CD4-positive, alpha-beta T cell treated with Interferon alpha-2 for 1 hour (primary cell): Measurements from ENCODE around the gene TBC1D16.
A peak's percentile ranks its signal among the peaks of the same experiment; 100 is the strongest.
"Not testable (repeated sequence)": the region's sequence is repeated elsewhere in the genome, so short reads cannot be mapped to it uniquely, and the experiment has no call there.

Source experiments
- DNase-seq, 2 donors: peaks; one replicate each; pipeline ENCODE4 v3.0.0-alpha.2; 2020 to 2022

The TBC1D16 gene

DNA sequence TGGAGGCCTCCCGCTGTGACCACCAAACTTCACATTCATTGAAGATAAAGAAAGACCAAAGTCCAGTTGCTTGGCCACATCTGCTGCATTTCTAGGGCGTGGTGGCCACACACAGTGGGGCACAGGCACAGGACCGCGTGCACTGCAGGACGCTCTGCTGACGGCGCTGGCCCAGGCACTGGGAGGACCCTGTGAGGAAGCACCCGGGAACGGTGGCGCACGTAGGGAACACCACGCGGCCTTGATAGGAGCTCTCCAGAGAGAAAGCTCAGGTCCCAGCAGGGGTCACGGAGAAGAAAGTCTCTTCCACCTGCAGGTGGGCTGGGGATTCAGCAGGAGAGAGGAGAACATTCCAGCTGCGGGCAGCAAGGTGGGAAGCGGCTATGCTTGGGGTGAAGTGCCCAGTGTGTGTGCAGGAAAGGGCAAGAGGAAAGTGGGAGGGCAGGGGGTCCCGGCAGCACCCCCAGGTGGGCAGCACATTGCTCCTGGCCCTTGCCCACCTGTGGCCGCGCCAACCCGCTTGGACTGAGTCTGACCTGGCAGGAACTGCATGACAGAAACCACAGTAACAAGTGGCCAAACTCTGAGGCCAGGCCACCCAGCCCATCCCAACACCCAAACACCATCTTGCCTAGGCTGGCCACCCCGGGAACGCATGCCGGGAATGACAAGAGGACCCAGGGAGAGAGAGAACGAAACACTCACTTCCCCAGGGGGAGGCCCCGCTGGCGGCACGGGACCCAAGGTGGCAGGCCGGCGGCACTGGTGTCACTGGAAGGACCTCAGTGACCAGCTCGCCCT lies 32.8 kb downstream of the TBC1D16 start:
- DNase-seq, result no peak

DNA sequence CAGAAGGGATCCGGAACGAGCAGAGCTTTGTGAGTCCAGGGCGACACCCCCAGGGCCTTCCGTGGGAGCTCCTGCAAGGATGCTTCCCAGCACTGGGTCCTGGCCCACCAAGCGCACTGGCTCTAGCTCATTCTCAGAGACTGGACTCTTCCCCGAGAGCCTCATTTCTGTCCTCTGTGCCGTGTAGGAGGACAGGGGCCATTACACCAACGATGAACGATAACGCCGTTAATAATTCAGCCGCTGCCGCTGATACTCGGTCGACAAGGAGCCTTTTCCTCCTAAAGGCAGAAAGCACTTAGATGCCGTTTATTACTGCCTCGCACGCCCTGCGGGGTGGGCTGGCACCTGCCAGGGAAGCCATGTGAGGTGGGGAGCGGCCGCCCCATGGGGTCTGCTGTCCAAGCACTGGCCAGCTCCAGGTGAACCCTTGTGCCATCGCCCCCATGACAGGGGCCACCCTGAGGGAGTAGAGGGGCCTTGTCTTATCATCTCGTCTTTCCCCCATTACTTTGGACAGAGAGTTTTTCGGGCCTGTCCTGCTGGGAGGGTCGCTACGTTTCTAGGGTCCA lies 33.5 kb downstream of the TBC1D16 start:
- DNase-seq, result no peak

DNA sequence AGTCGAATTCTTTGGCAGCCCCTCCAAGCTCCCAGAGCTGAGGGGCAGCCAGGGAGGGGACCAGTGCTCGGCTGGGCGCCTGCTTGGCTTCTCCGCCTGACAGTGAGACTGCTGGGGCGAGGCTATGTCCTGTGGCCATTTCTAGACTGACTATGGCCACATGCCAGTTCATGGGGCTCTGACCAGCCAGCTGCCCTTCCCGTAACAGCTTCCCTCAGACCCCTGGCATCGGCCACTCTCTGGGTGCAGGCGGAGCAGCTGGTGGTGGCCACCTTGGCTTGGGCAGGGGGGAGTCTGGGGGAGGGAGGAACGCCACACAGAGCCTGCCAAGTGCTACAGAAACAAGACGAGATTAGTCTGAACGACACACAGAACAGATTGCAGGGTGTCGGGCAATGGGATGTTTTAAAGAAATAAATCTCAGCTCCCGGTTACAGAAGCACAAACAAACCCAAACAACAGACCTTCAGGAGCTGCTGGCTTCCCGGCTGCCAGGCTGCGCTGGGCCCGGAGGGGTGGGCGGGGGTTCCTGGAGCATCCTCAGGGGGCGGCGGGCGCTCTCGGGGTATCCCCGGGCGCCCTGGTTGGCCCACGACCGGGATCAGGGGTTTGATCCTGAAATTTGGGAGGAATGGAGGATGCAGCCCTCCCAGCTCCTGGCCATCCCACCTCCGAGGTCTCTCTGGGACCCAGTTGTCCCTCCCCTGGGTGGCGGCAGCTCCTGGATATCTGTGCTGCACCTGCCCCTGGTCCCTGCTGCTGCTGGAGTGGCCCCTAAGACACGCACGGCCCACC lies 34.5 kb downstream of the TBC1D16 start:
- DNase-seq, result no peak

DNA sequence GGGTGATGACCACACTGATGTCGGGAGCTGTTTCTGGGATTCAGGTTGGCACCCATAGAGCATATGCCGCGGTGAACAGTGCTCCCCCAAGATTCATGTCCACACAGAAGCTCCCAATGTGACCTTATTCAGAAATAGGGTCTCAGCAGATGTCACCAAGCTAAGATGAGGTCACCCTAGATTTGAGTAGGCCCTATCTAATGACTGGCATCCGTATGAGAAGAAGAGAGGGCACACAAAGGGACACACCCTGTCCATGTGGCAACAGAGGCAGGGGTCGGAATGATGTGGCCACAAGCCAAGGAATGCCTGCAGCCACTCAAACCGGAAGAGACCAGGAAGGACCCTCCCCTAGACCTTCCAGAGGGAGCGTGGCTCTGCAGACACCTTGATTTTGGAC lies 35.5 kb downstream of the TBC1D16 start:
- DNase-seq, result no peak

DNA sequence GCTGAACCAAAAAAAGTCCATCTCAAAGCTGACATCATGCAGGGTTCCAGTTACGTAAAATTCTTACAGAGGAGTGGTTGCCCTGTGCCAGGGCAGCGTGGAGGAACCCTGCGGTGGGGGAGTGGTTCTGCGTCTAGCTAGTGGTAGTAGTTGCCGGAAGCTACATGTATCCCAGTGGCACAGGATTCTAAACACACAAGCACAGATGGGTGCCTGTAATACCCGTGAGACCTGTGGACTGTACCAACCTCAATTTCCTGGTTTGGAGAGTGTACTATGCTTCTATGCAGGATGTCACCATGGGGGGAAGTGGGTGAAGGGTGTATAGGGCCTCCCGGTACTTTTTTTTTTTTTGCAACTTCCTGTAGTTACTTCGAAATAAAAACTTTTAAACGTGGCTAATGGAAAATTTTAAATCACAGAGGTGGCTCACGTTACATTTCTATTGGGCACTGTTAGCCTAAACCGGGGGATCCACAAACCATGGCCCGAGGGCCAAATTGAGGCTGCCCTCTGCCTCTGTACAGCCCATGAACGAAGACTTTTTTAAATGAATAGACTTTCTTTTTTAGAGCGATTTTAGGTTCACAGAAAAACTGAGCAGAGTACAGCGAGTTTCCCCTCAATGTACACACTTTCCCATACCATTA lies 38.5 kb downstream of the TBC1D16 start:
- peak; percentile 89 to 93 for DNase-seq

DNA sequence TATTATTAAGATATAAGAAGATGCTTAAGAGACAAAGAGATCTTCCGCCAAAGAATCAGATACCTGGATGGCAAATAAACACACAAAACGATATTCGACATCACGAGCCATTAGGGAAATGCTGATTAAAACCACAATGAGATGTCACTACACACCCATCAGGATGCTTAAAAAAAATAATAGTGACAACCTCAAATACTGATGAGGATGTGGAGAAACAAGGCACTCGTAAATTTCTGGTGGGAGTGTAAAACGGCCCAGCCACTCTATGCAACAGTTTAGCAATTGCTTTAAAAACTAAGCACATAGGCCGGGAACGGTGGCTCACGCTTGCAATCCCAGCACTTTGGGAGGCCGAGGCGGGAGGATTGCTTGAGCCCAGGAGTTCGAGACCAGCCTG lies 39.4 kb downstream of the TBC1D16 start:
- DNase-seq, result peak in 1 of 2 donors; percentile 24

DNA sequence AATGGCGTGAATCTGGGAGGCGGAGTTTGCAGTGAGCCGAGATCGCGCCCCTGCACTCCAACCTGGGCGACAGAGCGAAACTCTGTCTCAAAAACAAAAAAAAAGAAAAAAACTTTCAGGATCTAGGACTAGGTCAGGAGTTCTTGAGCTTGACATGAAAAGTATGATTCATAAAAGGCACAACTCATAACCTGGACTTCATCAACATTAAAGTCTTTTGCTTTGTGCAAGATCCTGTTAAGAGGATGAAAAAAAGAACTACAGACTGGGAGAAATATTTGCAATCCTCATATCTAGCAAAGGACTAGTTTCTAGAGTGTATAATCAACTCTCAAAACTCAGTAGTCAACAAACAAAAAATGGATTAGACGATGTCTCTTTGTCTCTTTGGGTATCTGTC lies 40.0 kb downstream of the TBC1D16 start:
- no peak for DNase-seq

DNA sequence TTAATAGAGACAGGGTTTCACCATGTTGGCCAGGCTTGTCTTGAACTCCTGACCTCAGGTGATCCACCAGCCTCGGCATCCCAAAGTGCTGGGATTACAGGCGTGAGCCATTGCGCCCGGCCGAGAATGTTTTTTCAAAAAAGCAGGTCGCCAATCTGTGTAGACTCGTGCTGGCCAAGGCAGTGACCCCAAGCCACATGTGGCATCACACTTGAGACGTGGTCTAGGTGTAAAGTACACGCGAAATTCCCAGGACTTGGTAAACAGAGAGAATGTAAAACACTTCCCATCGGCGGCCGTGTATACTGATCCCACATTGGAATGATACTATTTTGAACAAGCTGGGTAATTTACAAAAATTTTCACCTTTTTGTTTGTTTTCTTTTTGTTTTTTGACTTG lies 41.1 kb downstream of the TBC1D16 start:
- DNase-seq, result no peak

DNA sequence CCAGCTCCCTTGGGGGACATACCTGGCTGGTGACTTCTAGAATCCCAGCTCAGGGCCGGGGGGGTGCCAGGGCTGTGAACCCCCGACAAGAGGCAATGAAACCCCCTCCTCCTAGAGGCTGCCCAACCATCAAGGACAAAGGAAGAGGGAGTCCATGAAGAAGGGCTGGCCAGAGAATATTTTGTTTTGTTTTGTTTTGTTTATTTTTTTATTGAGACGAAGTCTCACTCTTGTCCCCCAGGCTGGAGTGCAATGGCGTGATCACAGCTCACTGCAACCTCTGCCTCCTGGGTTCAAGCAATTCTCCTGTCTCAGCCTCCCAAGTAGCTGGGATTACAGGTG lies 41.5 kb downstream of the TBC1D16 start:
- not testable (repeated sequence) for DNase-seq

DNA sequence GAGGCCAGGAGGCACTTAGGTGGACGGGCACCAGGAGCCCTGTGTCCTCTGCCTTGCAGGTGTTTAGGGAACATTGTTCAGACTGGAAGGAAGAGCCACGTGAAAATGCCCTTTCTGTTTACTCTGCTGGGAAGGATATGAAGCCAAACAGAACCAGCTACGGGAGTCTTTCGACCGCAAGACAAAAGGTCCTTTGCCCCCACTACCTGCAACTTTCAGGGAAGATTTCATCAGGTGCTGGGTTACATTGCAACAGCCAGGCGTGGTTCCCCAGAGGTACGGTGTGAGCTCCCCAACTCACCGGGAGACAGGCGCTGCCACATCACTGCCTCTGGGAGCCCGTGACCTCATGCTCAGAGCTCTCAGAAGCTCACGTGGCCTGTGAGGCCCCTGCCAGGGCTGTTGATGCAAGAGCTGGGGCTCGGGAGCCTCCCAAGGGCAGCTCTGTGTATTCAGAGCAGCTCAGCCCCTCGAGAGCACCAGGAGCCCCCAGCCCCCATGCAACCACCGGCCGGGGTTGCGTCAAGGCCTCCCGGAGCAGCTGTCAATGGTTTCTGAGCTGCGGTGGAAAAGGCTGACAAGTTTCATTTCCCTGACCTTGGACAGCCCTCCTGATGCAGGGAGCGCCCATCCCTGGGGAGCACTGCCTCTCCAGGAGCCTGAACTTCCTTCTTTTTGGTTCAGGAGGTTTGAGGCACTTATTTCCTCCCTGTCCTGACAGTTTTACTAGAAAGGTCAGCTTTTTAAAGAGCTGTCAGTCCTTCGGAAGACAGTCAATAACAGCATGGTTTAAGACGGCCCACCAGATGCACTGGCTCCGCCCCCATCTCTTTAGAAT lies 42.1 kb downstream of the TBC1D16 start:
- peak; percentile 28 to 63 for DNase-seq

DNA sequence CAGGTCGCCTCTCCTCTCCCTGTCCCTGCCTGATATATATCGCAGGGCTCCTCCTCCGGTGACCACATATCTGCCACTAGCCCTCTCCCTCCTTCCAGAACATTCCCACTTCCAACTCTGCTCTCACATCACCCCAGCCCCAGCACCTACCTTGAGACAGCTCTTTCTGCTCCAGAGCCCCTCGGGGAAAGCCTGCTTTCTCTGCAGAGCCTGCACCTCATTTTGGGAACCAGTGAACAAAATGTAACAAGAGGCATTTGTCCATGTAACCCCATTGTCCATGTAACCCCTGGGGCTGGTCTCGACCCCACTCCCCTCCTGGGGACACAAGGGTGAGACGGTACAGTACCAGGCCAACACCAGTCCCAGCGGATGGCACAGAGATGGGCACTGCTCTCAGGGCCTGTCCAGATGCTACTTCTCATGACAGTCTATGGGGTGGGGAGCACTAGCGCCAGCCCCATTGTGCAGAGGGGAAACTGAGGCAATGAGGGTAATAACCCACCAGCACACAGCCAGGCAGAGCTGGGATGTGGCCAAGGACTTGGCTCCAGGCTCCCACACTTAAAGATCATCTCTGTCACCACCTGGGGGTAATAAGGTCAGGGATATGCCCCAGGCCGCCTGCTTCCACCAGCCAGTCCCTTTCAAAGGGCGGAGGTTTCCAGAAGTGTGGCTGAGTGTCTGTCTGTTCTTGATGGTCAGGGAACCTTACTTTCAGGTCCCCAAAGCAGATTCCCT lies 42.9 kb downstream of the TBC1D16 start:
- DNase-seq, result no peak

DNA sequence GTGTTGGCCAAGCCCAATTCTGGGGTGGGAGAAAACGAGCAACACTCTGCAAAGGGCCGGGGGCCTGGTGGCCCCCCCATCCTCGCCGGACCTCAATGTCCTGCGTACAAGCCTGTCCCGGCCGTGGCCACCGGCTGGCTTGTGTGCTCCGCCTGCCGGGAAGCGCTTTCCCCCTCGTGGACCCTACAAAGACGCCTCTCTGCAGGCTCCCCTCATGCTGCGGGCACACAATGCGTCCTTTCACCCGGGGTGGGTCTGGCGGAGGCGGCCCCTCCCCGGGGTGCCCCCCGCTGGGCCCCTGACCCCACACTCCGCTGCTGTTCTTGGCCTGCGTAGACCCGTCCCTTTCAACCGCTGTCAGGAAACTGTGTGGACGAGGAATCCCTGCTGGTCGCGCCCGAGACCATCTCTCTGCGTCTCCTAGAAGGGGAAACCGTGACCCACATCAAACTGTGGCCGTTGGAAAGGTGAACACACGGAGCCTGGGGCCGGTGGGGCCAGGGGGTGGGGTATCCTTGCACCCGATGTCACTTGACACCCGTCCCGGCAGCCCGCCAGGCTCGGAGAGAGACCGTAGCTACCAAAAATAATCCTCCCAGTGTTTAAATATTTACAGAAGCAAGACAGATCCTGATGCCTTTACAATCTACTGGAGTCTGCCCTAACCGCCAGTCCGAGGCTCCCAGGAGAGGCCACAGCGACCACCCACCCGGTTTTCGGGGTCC lies 43.6 kb downstream of the TBC1D16 start:
- peak in 1 of 2 donors; percentile 17 for DNase-seq

DNA sequence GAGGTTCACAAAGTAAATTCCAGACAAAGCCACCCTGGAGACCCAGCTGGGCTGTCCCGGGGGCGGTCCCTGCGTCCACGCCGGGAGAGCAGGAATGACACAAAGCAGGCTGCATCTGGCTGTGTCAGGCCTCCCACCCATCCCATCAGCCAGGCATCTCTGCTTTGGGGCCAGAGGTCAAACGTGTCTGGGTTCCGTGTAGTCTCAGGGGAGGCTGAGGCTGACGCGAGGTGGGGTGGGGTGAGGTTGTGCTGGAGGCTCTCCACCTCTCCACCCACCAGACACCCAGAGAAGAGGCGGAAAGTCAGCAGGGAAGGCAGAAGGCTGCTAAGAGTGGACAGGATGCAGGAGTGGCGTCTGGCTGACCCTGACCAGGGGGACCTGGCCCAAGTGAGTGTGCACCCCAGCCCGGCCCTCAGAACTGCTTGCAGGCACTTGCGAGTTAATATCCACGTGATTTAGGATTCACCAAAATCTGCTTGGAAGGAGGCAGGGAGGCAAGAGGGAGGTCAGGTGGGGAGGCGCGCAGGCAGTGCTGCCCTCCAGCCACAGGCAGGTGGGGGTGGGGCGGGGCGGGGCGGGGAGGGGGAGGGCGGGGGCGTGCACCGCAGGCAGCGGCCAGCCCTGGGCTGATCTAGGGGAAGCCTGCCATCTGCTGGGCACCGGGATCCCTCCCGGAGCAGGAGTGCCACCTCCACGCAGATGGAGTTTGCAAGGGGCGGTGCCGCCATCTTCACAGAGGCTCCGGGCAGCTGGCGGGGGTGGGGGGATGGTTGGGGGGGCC lies 44.3 kb downstream of the TBC1D16 start:
- DNase-seq, result peak; percentile 85 to 90

DNA sequence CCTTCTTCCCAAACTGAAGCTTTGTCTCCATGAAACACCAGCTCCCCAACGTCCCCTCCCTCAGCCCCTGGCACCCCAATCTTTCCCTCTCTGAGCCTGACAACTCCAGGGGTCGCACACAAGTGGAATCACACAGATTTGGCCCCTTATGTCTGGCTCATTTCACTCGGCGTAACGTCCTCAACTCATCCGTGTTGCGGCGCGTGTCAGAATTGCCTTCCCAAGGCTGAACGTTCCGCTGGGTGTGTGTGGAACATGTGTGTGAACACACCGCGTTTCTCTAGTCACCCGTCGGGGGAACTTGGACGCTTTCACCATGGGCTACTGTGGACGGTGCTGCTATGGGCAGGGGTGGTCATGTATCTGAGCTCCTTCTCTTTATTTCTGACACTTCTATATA lies 45.0 kb downstream of the TBC1D16 start:
- no peak for DNase-seq

DNA sequence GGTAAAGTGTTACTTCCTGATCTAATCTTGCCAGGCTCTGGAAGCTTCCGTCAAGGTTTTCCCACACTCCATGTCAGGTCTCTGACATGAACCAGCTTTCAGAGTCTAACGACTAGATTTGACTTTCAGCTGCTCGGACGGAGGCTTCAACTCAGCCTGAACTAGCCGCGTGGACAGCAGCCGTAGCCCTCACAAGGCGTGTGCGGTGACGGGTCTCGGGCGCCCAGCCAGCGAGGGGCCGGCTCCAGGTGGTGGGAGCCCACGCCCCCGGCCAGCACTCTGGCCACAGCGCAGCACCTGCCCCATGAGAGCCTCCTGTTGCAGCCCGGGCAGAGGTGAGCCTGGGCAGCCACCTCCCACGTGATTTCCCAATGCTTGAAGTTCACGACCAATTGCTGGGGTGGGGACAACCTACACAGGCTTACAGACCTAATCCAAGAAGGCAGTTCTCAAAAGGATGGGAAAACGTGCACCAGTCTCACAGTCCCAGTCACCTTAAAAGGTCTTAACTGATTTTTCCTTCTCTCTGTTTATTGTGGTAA lies 45.5 kb downstream of the TBC1D16 start:
- no peak for DNase-seq

DNA sequence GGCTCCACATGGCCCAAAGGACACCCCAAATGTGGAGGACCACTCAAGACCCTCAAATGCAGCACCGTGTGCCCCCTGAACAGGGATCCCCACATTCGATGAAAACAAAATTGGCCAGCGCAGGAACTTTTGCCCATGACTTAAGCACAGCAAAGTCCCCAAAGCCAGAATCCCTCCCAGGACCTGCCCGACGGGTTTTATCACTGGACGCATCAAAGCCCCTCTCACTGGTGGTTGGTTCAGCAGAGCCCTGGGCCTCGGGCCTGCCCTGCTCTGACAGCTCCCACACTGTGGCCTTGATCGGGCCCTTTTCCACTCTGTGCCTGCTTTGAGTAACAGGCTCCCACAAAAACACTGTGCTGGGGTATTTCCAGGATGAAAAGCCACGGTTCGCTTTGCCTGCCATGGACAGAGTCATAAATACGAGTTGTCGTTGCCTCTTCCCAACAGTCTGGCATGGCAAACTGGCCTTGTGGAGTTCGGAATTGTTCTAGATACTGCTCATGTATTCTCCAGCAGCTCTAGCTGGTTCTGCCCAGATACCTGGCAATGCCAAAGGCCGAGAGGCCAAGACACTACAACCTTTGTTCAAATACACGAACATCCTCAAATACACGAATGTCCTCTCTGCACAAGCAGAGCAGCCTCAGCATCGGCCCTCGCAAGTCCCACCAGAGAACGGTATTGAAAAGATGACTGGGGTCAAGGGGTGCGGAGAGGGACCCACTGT lies 46.4 kb downstream of the TBC1D16 start:
- no peak for DNase-seq

DNA sequence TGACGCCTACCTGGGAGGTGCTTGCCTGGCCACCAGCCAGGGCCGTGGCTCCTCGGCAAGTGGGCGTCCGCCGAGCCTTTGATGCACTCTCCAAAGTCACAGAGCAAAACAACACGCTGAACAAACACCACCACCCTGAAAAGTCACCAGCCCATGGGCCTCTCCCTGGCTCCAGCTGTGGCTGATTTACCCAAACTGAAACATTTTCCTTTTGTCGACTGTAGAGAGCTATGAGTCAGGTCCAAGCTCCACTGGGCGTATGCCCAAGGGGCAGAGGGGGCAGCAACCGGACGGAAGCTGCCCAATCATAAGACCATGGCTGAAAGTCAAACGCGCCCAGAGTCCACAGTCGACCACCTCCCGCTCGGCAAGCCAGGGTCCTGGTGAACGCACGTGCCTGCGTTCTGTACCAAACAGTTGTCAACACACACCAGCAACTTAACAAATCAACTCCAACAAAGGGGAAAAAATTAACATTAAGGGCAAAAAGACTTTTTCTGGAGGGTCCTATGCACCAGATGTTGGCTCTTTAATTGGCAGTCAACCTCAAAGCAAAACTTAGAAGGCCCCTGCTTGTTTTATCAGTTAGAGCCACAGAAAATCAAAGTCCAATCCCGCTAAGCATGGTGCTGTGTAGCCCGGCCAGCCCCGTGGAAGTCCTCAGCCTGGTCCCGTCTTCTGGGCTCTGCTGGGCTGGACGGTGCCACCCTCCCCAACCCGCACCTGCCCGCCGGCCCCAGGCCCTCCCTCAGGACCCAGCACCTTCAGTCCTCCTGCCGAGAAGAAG lies 47.3 kb downstream of the TBC1D16 start:
- DNase-seq, result no peak

DNA sequence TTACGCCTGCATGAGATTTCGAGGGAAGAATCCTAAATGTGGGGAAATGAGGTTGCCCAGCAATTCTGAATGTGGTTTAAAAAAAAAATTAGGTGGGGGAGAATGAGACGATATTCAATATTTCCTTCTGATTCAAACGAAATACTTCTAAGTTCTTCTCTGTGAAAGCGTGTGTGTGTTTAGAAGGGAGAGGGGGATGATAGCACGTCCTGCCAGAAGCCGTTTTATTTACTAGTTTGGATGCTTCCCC lies 47.8 kb downstream of the TBC1D16 start:
- DNase-seq, result no peak
